CD4-positive, alpha-beta T cell treated with Interleukin-17A for 1 hour (primary cell): ENCODE data around the gene PTBP1.
A peak's percentile ranks its signal among the peaks of the same experiment; 100 is the strongest.

Source experiments
- DNase-seq: peaks from one replicate; pipeline ENCODE4 v3.0.0-alpha.2; 2020

Gene PTBP1

DNA sequence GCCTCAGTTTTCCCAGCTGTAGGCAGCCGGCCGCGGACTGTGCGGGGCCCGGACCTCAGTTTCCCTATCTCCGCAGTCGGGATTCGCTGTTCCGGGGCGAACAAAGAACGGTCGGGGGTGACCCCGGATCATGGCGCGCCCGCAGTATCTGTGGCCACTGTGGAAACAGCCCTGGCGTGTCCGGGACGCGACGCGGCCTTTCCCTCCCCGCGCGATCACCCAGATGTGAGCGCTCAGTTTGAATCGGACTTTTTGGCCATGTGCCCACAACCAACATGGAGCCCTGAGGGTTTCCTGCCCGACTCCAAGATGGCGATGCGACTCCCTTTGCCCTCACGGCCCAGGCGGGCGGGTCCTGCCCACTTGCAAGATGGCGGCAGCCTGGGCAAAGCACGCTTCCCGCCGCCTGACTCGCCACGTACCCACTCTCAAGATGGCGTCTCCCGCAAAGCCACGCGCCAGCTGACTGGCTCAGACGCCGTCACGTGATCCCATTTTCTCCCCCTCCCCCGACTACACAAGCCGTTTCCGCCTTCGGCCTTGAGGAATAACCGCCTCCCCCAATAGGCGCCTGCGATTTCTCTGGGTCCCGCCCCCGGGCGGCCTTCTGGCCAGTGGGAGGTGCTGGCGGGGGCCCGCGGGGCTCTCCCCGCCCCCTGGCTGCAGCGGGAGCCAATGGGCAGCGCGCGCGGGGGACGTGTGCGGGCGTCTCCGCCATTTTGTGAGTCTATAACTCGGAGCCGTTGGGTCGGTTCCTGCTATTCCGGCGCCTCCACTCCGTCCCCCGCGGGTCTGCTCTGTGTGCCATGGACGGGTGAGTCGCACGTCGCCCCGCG, at the start of gene PTBP1:
Gene PTBP1 (plus strand): TSS at position 761 of the 836 bp plus-strand sequence. CDS start 46 bp downstream, at position 807.
- DNase-seq = peak; percentile 100

DNA sequence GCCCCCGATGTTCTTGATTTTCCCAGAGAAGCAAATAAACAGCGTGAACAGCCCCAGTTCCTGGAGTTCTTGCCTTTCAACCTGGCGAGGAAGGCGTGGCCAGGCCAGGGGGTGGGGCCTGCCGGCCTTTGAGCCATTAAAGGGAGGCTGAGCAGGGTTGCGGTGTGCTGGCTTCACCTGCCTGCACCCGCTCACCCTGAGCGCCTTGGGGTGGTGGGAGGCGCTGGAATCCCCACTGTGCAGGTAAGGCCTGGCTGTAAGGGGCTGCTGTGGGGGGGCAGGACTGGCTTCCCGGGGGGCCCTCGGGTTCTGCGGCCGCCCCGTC, 49.0 kb upstream of the PTBP1 start:
- no peak for DNase-seq

DNA sequence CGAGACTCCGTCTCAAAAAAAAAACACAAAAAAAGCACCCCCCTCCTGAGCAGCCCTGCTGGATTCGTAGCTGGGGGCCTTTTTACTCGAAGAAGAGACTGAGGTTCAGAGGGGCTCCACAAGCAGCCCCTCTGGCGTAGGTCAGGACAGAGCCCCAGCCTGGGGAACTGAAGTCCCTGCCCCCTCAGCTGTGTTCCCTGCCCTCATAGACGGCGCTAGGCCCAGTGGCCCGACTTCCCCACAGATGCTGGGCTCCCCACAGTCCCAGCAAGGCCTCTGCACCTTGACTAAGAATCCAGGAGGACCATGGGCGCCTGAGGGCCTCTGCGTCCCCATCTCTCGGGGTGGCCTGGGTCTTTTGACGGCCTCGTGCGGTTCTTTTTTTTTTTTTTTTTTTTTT, 47.4 kb upstream of the PTBP1 start:
- no peak for DNase-seq

DNA sequence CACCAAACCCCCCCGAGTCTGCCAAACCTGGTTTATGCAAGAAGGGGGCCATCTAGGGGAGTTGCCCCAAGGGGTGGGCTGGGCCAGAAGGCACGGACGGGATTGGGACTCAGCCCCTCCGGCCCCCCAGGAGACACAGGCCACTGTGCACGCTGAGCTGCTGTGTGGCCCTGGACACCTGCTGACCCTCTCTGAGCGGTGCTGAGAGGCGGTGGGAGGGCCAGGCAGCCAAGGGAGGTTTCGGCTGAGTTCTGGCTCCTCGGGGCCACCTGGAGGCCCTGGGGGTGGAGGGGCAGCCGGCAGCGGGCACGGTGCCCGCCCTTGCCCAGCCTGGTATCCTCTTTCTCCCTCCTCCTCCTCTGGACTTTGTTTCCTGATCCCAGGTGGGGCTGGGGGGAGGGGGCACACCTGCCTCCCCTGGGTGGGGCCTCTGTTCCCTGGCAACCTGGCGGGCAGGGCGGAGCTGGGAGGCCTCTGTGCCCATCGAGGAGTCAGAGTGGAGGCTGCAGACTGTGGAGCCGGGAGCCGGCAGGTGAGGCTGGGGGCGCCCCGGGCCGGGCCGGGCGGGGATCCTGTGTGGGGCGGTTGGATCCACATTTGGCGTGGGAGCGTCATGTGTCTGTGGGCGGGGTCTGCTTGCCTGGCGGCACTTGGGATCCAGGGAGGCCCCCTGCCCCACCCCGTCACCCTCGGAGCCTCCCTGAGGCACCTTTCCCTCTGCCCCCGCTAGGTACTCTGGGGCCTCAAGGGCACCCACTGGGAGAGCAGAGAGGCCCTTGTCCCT, 46.4 kb upstream of the PTBP1 start, which contains the start of gene MISP:
Gene MISP (plus strand): TSS at position 473 of the 784 bp plus-strand sequence. CDS start 5,835 bp downstream, outside the sequence.
- DNase-seq = no peak

DNA sequence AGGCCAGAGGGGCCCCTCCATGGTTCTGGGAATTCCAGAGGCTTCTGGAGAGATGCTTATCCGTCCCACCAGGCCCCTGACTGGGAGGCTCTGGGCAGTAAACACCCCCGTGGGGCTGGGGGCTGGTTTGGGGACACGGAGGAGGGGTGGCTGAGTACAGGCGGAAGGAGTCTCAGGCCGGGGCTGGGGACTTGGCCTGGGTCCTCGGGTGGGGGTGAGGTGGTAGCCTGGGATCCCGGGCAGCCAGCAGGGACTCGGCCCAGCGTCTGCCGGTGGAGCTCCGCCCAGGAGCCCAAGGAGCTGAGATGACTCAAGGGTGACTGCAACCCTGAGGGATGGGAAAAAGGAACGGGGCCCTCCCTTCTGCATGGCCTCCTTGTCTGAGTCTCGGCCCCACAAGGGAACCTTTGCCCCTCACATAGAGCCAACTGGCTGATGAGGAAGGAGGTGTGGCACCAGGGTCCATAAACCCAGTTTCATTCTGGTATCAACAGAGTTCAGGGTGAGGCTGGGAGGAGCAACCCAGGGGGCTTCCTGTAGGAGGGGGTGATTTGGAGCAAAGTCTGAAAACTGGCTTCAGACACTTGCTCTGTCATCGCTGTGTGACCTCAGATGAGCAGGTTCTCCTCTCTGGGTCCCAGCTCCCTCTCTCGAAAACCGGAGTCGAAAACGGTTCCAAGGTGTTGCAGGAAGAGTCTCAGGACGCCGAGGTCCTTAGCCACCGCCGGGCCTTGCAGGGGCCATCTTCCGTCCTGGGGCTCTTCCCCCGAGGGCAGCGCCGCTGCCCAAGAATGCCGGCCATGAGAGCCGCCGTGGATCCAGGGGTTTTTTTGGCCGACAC, 45.5 kb upstream of the PTBP1 start:
- DNase-seq = no peak

DNA sequence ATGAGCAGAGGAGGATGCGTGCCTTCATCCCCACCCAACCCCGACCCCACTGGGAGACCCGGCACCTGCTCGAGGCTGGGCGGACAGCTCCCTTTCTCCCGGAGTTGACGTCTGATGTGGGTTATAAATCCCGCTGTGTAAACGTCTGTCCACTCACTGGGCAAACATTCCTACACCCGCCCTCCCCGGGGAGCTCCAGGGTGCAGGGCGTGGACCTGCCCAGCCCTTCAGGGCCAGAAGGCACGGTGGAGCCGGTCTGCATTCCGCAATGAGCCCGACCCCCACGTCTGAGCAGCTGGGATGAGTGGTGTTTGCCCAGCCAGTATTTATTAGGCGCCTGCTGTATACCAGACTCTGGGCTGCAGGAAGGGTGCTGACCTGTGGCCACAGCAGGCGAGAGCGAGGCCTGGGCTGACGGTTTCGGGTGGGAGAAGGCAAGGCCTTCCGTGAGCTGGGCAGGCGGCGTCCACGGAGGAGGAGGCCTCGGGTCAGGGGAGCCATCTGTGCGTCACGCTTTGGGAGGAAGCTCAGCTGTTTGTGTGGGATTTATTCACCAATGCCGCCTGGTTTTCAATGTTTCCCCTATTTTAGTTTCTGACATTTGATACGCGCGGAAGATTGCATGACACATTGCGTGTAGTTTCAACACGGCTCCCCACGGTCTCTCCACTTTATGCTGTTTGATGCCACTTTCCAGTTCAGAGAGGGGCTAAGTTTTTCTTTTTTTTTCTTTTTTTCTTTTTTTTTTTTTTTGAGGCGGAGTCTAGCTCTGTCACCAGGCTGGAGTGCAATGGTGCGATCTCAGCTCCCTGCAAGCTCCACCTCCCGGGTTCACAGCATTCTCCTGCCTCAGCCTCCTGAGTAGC, 44.4 kb upstream of the PTBP1 start:
- no peak for DNase-seq

DNA sequence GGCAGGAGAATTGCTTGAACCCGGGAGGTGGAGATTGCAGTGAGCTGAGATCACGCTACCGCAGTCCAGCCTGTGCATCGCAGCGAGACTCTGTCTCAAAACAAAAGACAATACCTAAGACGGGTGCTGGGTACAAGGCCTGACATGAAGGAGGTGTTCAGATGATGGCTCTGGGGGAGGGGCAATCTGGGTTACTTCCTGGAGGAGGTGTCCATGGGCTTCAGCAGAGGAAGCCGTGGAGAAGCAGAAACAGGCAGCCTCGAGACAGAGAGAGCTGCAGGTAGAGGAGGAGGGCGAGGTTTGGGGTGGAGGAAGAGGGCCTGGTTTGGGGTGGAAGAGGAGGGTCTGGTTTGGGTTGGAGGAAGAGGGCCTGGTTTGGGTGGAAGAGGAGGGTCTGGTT, 42.7 kb upstream of the PTBP1 start:
- no peak for DNase-seq

DNA sequence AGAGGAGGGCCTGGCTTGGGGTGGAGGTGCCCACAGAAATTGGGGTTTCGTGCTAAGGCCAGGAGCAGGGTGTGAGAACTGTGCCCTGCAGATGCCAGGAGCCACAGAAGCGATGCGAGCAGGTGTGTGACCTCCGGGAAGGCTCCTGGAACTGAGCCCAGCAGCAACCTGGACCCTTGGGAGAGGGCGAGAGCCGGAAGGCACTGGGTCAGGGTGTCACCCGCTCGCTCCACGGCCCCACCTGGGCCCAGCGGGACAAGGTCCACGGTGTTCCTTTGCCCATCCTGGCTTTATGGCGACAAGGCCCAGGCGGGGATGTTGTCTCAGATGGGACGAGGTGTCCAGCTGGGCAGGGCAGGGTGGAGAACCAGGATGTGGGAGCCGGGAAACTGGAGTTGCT, 42.2 kb upstream of the PTBP1 start:
- no peak for DNase-seq

DNA sequence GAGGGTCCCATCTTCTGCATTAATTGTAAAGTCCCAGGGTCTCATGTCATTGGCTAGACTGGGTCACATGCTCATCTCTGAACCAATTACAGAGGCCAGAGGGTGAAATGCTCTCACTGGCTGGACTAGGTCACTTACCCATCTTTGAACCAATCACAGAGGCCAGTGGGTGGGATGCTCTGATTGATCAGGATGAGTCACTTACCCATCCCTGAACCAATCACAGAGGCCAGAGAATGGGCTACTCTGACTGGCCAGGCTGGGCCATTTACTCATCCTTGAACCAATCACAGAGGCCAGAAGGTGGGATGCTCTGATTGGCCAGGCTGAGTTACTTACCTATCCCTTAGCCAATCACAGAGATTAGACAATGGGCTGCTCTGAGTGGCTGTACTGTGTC, 41.0 kb upstream of the PTBP1 start:
- DNase-seq = no peak

DNA sequence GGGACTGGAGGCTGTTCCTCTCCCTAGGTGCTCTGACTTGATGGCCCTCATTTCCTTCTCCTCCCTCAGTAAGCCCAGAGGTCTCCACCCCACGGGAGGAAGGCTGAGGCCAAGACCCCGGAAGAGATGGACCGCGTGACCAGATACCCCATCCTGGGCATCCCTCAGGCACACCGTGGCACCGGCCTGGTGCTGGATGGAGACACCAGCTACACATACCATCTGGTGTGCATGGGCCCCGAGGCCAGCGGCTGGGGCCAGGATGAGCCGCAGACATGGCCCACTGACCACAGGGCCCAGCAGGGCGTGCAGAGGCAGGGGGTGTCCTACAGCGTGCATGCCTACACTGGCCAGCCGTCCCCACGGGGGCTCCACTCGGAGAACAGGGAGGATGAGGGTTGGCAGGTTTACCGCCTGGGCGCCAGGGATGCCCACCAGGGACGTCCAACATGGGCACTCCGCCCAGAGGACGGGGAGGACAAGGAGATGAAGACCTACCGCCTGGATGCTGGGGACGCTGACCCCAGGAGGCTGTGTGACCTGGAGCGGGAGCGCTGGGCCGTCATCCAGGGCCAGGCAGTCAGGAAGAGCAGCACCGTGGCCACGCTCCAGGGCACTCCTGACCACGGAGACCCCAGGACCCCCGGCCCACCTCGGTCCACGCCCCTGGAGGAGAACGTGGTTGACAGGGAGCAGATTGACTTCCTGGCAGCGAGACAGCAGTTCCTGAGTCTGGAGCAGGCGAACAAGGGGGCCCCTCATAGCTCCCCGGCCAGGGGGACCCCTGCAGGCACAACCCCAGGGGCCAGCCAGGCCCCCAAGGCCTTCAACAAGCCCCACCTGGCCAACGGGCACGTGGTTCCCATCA, 40.2 kb upstream of the PTBP1 start:
- no peak for DNase-seq

DNA sequence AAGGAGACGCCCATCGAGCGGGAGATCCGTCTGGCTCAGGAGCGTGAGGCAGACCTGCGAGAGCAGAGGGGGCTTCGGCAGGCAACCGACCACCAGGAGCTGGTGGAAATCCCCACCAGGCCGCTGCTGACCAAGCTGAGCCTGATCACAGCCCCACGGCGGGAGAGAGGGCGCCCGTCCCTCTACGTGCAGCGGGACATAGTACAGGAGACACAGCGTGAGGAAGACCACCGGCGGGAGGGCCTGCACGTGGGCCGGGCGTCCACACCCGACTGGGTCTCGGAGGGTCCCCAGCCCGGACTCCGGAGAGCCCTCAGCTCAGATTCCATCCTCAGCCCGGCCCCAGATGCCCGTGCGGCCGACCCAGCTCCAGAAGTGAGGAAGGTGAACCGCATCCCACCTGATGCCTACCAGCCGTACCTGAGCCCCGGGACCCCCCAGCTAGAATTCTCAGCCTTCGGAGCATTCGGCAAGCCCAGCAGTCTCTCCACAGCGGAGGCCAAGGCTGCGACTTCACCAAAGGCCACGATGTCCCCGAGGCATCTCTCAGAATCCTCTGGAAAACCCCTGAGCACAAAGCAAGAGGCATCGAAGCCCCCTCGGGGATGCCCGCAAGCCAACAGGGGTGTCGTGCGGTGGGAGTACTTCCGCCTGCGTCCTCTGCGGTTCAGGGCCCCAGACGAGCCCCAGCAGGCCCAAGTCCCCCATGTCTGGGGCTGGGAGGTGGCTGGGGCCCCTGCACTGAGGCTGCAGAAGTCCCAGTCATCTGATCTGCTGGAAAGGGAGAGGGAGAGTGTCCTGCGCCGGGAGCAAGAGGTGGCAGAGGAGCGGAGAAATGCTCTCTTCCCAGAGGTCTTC, 39.2 kb upstream of the PTBP1 start:
- DNase-seq = no peak

DNA sequence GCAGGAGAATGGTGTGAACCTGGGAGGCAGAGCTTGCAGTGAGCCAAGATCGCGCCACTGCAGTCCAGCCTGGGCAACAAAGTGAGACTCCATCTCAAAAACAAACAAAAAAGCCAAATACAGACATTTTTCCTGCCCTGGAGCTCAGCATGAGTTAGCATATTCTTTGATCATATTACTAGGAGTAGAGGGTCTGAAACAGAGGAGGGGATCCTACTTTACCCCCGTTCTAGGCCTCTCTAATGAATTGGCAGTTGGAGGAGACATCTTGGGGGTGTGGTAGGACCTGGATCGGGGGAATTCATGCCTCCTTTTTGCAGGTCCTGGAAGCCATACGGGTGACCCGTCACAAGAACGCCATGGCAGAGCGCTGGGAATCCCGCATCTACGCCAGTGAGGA, 34.1 kb upstream of the PTBP1 start:
- DNase-seq = no peak

DNA sequence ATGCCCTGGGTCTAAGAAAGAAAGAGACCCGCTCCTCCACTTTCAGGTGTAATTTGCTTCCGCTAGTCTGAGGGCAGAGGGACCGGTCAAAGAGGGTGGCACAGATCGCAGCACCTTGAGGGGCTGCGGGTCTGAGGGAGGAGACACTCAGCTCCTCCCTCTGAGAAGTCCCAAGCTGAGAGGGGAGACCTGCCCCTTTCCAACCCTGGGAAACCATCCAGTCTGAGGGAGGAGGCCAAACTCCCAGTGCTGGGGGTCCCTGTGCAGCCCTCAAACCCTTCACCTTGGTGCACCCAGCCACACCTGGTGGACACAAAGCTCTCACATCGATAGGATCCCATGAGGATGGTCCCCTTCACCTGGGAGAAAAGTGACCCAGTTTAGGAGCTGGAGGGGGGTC, 33.4 kb upstream of the PTBP1 start:
- no peak for DNase-seq

DNA sequence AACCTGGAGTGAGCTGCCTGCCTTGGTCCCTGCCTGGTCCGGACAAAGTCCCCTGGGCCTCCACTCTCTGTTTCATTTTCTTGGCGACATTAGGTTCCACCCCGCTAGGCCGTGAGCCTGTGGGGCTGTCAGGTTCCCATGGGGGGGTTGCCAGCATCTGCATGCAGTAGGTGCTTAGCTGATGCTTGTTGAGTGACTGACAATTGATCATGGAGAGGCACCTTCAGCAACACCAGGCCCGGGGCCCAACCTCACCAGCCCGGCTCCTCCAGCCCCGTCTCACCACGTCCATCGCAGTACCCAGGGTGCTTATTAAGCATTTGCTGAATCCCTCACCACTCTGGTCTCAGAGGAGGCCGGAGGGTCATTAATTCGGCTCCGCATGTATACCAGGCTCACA, 33.0 kb upstream of the PTBP1 start:
- DNase-seq = no peak

DNA sequence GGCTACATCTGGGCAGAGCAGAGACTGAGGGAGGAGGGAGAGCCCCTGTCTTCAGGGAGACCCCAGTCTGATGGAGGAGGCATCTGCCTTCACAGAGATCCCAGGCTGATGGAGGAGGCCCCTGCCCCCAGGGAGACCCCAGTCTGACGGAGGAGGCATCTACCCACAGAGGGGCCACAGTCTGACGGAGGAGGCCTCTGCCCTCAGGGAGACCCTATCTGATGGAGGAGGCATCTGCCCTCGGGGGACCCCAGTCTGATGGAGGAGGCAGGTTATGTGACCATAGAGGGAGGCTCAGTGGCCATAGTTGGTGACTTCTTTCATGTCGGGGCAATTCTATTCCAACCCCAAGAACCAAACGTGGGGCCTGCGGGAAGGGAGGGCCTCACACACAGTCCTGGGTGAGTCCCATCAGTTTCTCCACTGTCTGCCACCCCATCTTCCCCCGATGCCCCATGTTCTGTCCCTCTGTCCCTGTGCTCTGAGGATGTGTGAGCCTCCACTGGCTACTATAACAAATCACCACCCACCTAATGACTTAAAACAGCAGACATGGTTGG, 32.0 kb upstream of the PTBP1 start:
- no peak for DNase-seq

DNA sequence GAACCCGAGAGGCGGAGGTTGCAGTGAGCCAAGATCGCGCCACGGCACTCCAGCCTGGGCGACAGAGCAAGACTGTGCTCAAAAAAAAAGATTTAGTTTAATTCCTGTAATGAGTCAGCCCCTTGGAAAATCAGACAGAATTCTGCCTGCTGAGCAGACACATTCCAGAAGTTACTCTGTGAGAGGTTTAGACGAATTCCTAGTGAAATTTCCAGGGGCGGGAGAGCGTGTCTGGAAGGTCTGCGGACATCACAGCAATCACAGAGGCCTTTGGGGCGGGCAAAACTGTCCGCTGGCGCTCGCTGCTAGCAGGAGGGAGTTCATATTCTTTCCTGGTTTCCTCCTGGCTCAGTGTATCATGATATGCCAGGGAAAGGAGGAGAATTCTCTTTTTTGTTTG, 28.8 kb upstream of the PTBP1 start:
- no peak for DNase-seq

DNA sequence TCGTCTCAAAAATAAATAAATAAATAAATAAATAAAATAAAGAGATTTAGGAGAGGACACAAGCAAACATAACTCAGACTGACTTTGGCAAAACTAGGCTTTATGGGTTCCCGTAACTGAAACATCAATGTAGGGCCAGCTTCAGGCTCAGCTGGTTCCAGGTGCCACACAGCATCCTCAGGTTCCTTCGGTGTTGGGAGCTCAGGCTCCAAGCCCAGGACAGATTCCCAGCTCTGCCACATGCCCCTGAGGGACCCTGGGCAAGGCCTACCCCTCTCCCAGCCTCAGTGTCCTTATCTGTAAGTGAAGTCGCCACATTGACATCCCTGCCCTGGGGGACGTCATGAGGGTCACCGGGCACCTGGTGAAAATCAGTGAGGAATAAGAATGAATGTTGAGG, 27.6 kb upstream of the PTBP1 start:
- DNase-seq = no peak

DNA sequence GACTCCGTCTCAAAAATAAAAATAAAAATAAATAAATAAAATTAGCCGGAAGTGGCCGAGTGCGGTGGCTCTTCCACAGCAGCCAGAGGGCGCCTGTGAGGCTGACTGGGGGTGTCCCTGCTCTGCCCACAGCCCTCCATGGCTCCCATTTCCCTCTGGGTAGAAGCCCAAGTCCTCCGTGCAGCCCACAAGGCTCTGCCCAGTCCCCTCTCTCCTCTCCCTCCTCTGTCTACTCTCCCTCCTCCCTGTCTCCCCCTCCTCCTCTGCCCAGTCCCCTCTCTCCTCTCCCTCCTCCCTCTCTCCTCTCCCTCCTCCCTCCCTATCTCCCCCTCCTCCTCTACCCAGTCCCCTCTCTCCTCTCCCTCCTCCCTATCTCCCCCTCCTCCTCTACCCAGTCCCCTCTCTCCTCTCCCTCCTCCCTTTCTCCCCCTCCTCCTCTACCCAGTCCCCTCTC, 25.9 kb upstream of the PTBP1 start:
- DNase-seq = peak; percentile 26

DNA sequence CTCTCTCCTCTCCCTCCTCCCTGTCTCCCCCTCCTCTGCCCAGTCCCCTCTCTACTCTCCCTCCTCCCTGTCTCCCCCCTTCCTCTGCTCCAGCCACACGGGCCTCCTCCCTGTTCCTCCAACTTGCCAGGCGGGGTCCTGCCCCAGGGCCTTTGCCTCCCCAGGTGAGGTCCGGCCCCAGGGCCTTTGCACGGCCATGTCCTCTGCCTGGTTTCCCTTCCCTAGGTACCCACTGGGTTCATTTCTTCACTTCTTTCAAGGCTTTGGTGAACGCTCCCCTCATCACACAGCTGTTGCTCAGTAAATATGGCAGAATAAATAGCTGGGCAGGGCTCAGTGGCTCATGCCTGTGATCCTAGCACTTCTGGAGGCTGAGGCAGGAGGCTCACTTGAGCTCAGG, 25.2 kb upstream of the PTBP1 start:
- no peak for DNase-seq
